HCT116 (cell line): Measurements from ENCODE around the gene TPPP3. TPM values are rescaled to one million over a fixed set of nuclear protein-coding genes. Genes with fewer than 3 reads are reported as not detected.

Experiments
- ATAC-seq: fragments of 200-7000 bp; cut with Tn5 transposase; 2 replicates; pipeline ENCODE4 v1.9.1; 2020; ENCODE audit warnings: mild to moderate bottlenecking, moderate library complexity
- BruUV-seq: library from RNA; stranded (reverse); fragments of 400-500 nt; replicated peaks from 2 replicates; lab custom pipeline; 2021; lab: Mats Ljungman, UMichigan
- CTCF ChIA-PET: fragments of 300-600 bp; sonication (Branson Sonifier 250); formaldehyde crosslinking; loops from one replicate; lab custom pipeline; 2021; ENCODE audit warnings: antibody characterized with exemption; lab: Charles Lee
- POLR2A ChIA-PET: fragments of 300-600, 350-600 bp; sonication (Branson Sonifier 250); formaldehyde crosslinking; loops from one replicate; lab custom pipeline; 2021; ENCODE audit warnings: antibody characterized with exemption; lab: Charles Lee
- RAD21 ChIA-PET, 2 experiments: fragments of 300-600 bp; sonication (Branson Sonifier 250); formaldehyde crosslinking; loops; one replicate each; lab custom pipeline; 2023; ENCODE audit warnings: low total read pairs in 2 of 2; ENCODE audit not compliant: uncharacterized antibody in 2 of 2, unreplicated experiment in 2 of 2, low non-redundant PET in 1 of 2; lab: Charles Lee
- DNase-seq: peaks from one replicate; pipeline ENCODE4 v3.0.0-alpha.2; 2010; ENCODE audit warnings: low read depth, low spot score
- H2AFZ ChIP-seq: fragments of 200-600 bp; shearing (Covaris generic), sonication (generic); 2 replicates; pipeline ENCODE4 v1.6.1; 2017; ENCODE audit warnings: low read depth, mixed run types, mixed read lengths, antibody characterized with exemption, low read length; ENCODE audit not compliant: poor library complexity, severe bottlenecking
- H3K27ac ChIP-seq: 2 replicates; pipeline ENCODE4 v1.5.1; 2012; ENCODE audit warnings: low read depth, low read length
- H3K27me3 ChIP-seq: fragments of 200-600 bp; sonication (generic); 2 replicates; pipeline ENCODE4 v1.6.1; 2016; ENCODE audit warnings: mixed run types, low read length, mixed read lengths; ENCODE audit not compliant: insufficient read depth
- H3K36me3 ChIP-seq, 2 experiments: fragments of 200-500 bp in 1 of 2; fragments of 200-600 bp in 1 of 2; sonication (Bioruptor generic) in 1 of 2; sonication (generic) in 1 of 2; 2 replicates each; pipeline versions ENCODE4 v1.5.1 to v1.6.1; 2014 to 2016; ENCODE audit warnings: low read length in 2 of 2, inconsistent platforms in 1 of 2, mixed read lengths in 1 of 2, mixed run types in 1 of 2; ENCODE audit not compliant: insufficient read depth in 2 of 2, control insufficient read depth in 1 of 2
- H3K4me1 ChIP-seq, 2 experiments: fragments of 200-600 bp in 1 of 2; sonication (generic) in 1 of 2; 2 replicates each; pipeline versions ENCODE4 v1.5.1 to v1.6.1; 2012 to 2017; ENCODE audit warnings: low read length in 2 of 2, inconsistent platforms in 1 of 2, mild to moderate bottlenecking in 1 of 2, mixed read lengths in 1 of 2, mixed run types in 1 of 2, moderate library complexity in 1 of 2; ENCODE audit not compliant: insufficient read depth in 2 of 2, control insufficient read depth in 1 of 2
- H3K4me2 ChIP-seq: fragments of 200-600 bp; sonication (generic); 2 replicates; pipeline ENCODE4 v1.6.1; 2017; ENCODE audit warnings: mixed run types, low read length, mixed read lengths
- H3K4me3 ChIP-seq, 2 experiments: fragments of 200-600 bp in 1 of 2; sonication (generic) in 1 of 2; replicated peaks in 1 of 2; 2 replicates each; pipeline ENCODE4 v1.5.1; 2011 to 2016; ENCODE audit warnings: low read length in 2 of 2, control low read depth in 1 of 2, low read depth in 1 of 2, mild to moderate bottlenecking in 1 of 2, mixed read lengths in 1 of 2, mixed run types in 1 of 2
- H3K79me2 ChIP-seq: fragments of 200-600 bp; sonication (generic); 2 replicates; pipeline ENCODE4 v1.6.1; 2017; ENCODE audit warnings: mild to moderate bottlenecking, mixed run types, low read length, moderate library complexity, mixed read lengths; ENCODE audit not compliant: insufficient read depth
- H3K9ac ChIP-seq: fragments of 200-600 bp; sonication (generic); 2 replicates; pipeline ENCODE4 v1.6.1; 2016; ENCODE audit warnings: low read length, mixed read lengths
- H3K9me2 ChIP-seq: fragments of 200-600 bp; sonication (generic), shearing (Covaris generic); 2 replicates; pipeline ENCODE4 v1.6.1; 2017; ENCODE audit warnings: mixed run types, mild to moderate bottlenecking, moderate library complexity; ENCODE audit not compliant: insufficient read depth
- H3K9me3 ChIP-seq, 2 experiments: fragments of 200-500 bp in 1 of 2; fragments of 200-600 bp in 1 of 2; sonication (Bioruptor generic) in 1 of 2; sonication (generic) in 1 of 2; 2 replicates each; pipeline ENCODE4 v1.6.1; 2014 to 2017; ENCODE audit warnings: low read length in 2 of 2, mixed read lengths in 2 of 2, inconsistent platforms in 1 of 2, low read depth in 1 of 2, mild to moderate bottlenecking in 1 of 2, mixed run types in 1 of 2, moderate library complexity in 1 of 2; ENCODE audit not compliant: control insufficient read depth in 1 of 2, insufficient read depth in 1 of 2
- H4K20me1 ChIP-seq: fragments of 200-600 bp; sonication (generic), shearing (Covaris generic); 2 replicates; pipeline ENCODE4 v1.6.1; 2017; ENCODE audit warnings: mixed run types, mild to moderate bottlenecking, moderate library complexity; ENCODE audit not compliant: insufficient read depth
- CBX3 ChIP-seq: IDR thresholded peaks from 2 replicates; pipeline ENCODE4 v1.6.1; 2012; ENCODE audit warnings: low read depth
- EGR1 ChIP-seq: IDR thresholded peaks from 2 replicates; pipeline ENCODE4 v1.6.1; 2012; ENCODE audit warnings: low read depth
- ELF1 ChIP-seq: IDR thresholded peaks from 2 replicates; pipeline ENCODE4 v1.6.1; 2012; ENCODE audit warnings: low read depth, borderline replicate concordance
- EZH2 ChIP-seq: fragments of 200-600 bp; sonication (generic); IDR thresholded peaks from 2 replicates; pipeline ENCODE4 v1.6.1; 2017; ENCODE audit warnings: antibody characterized with exemption, mixed run types
- EZH2phosphoT487 ChIP-seq: fragments of 200-600 bp; IDR thresholded peaks from 2 replicates; pipeline ENCODE4 v1.6.1; 2018; ENCODE audit warnings: antibody characterized with exemption, borderline replicate concordance
- MAX ChIP-seq: IDR thresholded peaks from 2 replicates; pipeline ENCODE4 v1.6.1; 2012
- RAD21 ChIP-seq: IDR thresholded peaks from 2 replicates; pipeline ENCODE4 v1.6.1; 2012; ENCODE audit warnings: low read depth, mild to moderate bottlenecking
- SIN3A ChIP-seq: IDR thresholded peaks from 2 replicates; pipeline ENCODE4 v1.6.1; 2012; ENCODE audit warnings: low read depth
- SP1 ChIP-seq: IDR thresholded peaks from 2 replicates; pipeline ENCODE4 v1.6.1; 2012; ENCODE audit warnings: low read depth
- TCF7L2 ChIP-seq: IDR thresholded peaks from 2 replicates; pipeline ENCODE4 v1.7.0; 2011; ENCODE audit warnings: borderline replicate concordance, inconsistent platforms; ENCODE audit not compliant: insufficient read depth, insufficient read length; ENCODE audit errors: extremely low read depth
- YY1 ChIP-seq: IDR thresholded peaks from 2 replicates; pipeline ENCODE4 v1.6.1; 2011; ENCODE audit warnings: low read length, low read depth, moderate library complexity, mild to moderate bottlenecking; ENCODE audit not compliant: insufficient replicate concordance; ENCODE audit errors: extremely low read depth
- ZBTB33 ChIP-seq: IDR thresholded peaks from 2 replicates; pipeline ENCODE4 v1.6.1; 2011; ENCODE audit warnings: mild to moderate bottlenecking, low read length, moderate library complexity; ENCODE audit not compliant: insufficient replicate concordance; ENCODE audit errors: extremely low read depth
- ZFX ChIP-seq: fragments of 450-650 bp; IDR thresholded peaks from 2 replicates; pipeline ENCODE4 v1.6.1; 2017
- ZNF274 ChIP-seq: fragments of 200-500 bp; sonication (Bioruptor generic); IDR thresholded peaks from 2 replicates; pipeline ENCODE4 v1.6.1; 2014; ENCODE audit warnings: mild to moderate bottlenecking, low read depth, low read length, inconsistent platforms
- intact Hi-C: fragments of 100-400 bp; cut with micrococcal nuclease; formaldehyde crosslinking; loops from 2 replicates; pipeline ENCODE4 v1.10.0; 2022
- total RNA-seq: library from RNA; stranded (reverse); gene quantifications from one replicate; pipeline ENCODE4 v1.2.1, GENCODE V29; 2021; ENCODE audit not compliant: unreplicated experiment

TPPP3 gene
- total RNA-seq, 1 experiment from 2014 or later: 1.2 TPM

- TF ChIP-seq EZH2phosphoT487: no peak
- TF ChIP-seq EGR1: no peak
- no peak for TF ChIP-seq MAX
- no peak for TF ChIP-seq YY1
- no peak for TF ChIP-seq ZBTB33
- TF ChIP-seq TCF7L2: no peak
- no peak for TF ChIP-seq CBX3
- no peak for TF ChIP-seq EZH2
- no peak for TF ChIP-seq ELF1
- TF ChIP-seq ZFX: no peak
- no peak for TF ChIP-seq SP1
- TF ChIP-seq RAD21: no peak
- TF ChIP-seq SIN3A: no peak
- no peak for TF ChIP-seq ZNF274
- TF ChIP-seq, all 23 proteins: peak for 0
- ChIA-PET POLR2A (interaction anchor here (0.6 kb wide), 1 partner anchor 250 kb away, joined by 3 read pairs; the partner anchor contains the start of gene B3GNT9), CTCF (interaction anchor here (0.6 kb wide), 1 partner anchor 52 kb away, joined by 3 read pairs; no protein-coding TSS in a partner anchor), RAD21 (no interaction called here)
- Histone ChIP-seq H3K4me1 (peaks cover 28 to 37% of the 10 kb centered on the region in 2 experiments), H3K4me3 (no peak overlapping the region), H3K36me3 (no peaks in the 10 kb centered on the region), H3K4me2 (no peak overlapping the region), H4K20me1 (no peaks in the 10 kb centered on the region), H3K9me3 (no peaks in the 10 kb centered on the region), H3K9ac (no peak overlapping the region), H3K79me2 (no peaks in the 10 kb centered on the region), H2AFZ (no peak overlapping the region), H3K27me3 (no peaks in the 10 kb centered on the region), H3K9me2 (no peaks in the 10 kb centered on the region), H3K27ac (no peak overlapping the region)
- BruUV-seq: no TSS peak
- intact Hi-C loops: no loop called here
- ATAC-seq (no peak), DNase-seq (no peak)
Measured at GRCh38 chr16:67400901-67401300, 7.6 kb upstream of the TPPP3 start.
